Measurements from ENCODE around the gene SMG6.

SMG6 gene

GRCh38 chr17:2041561-2042389 is 261.8 kb downstream of the SMG6 start, which contains the start of gene OVCA2:
Gene OVCA2, plus strand, starts transcription at chr17:2042022. Its CDS starts 26 bp downstream, at chr17:2042048.
- TF ChIP-seq GATA3 (IDR thresholded peaks at IDR 0.05; ENCODE audit: low read depth, low read length), result no peak

GRCh38 chr17:2040942-2041560 is 262.5 kb downstream of the SMG6 start:
- no peak for TF ChIP-seq GATA3 (IDR thresholded peaks at IDR 0.05; ENCODE audit: low read depth, low read length)
- no peak for TF ChIP-seq GATA2 (IDR thresholded peaks at IDR 0.05; ENCODE audit: low read depth, low read length)

GRCh38 chr17:2040219-2040827 is 263.3 kb downstream of the SMG6 start:
- TF ChIP-seq GATA3 (IDR thresholded peaks at IDR 0.05; ENCODE audit: low read depth, low read length) (no peak), GATA2 (IDR thresholded peaks at IDR 0.05; ENCODE audit: low read depth, low read length) (no peak)

DNA sequence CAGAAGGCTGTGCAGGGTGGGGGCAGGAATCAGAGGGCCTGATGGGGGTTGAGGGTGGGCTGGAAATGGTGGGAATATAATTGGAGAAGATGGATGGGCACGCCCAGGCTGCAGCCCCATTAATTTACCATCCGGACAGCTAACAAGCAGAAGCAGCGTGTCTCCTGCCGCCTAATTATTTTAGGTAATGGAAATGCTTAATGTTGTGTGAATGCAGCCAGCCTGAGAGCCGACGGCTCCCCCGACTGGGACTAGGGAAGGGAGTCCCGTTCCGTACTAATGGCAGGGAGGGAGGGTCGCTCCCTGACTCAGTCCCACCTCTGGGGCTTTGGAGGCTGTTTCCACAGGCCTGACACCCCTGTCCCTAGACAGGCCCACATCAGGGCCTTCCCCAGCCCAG is 266.4 kb downstream of the SMG6 start:
- TF ChIP-seq GATA3 (IDR thresholded peaks at IDR 0.05; ENCODE audit: low read depth, low read length), result no peak
- no peak for TF ChIP-seq GATA2 (IDR thresholded peaks at IDR 0.05; ENCODE audit: low read depth, low read length)

GRCh38 chr17:2035541-2036488 is 267.8 kb downstream of the SMG6 start:
- no peak for TF ChIP-seq GATA3 (IDR thresholded peaks at IDR 0.05; ENCODE audit: low read depth, low read length)
- no peak for TF ChIP-seq GATA2 (IDR thresholded peaks at IDR 0.05; ENCODE audit: low read depth, low read length)

- no peak for TF ChIP-seq GATA2 (IDR thresholded peaks at IDR 0.05; ENCODE audit: low read depth, low read length)
- no peak for TF ChIP-seq GATA3 (IDR thresholded peaks at IDR 0.05; ENCODE audit: low read depth, low read length)
Observed at GRCh38 chr17:2034806-2035540, 268.6 kb downstream of the SMG6 start.

DNA sequence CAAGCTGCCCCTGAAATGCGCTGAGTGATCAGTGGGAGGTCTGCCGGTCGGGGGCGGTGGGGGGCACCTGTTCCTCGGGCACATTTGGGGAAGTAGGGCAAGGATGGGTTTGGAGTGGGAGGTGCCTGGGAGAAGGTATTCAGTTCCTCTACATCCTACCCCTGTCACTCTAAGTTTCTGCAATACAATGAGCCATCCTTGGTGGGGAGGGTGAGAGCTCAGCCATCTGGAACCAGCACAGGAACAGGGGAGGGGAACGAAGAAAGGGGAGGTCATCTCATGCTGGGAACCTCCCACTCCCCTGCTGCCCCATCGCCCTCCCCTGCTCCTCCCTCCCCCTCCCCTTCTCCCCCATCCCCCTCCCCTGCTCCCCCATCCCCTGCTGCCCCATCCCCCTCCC is 269.4 kb downstream of the SMG6 start:
- TF ChIP-seq GATA2 (IDR thresholded peaks at IDR 0.05; ENCODE audit: low read depth, low read length), result no peak
- TF ChIP-seq GATA3 (IDR thresholded peaks at IDR 0.05; ENCODE audit: low read depth, low read length), result no peak

- no peak for TF ChIP-seq GATA2 (IDR thresholded peaks at IDR 0.05; ENCODE audit: low read depth, low read length)
- TF ChIP-seq GATA3 (IDR thresholded peaks at IDR 0.05; ENCODE audit: low read depth, low read length), result no peak
Observed at GRCh38 chr17:2033153-2033552, 270.4 kb downstream of the SMG6 start.

- no peak for TF ChIP-seq GATA2 (IDR thresholded peaks at IDR 0.05; ENCODE audit: low read depth, low read length)
- TF ChIP-seq GATA3 (IDR thresholded peaks at IDR 0.05; ENCODE audit: low read depth, low read length), result no peak
Observed at GRCh38 chr17:2030779-2031163, 272.8 kb downstream of the SMG6 start.

DNA sequence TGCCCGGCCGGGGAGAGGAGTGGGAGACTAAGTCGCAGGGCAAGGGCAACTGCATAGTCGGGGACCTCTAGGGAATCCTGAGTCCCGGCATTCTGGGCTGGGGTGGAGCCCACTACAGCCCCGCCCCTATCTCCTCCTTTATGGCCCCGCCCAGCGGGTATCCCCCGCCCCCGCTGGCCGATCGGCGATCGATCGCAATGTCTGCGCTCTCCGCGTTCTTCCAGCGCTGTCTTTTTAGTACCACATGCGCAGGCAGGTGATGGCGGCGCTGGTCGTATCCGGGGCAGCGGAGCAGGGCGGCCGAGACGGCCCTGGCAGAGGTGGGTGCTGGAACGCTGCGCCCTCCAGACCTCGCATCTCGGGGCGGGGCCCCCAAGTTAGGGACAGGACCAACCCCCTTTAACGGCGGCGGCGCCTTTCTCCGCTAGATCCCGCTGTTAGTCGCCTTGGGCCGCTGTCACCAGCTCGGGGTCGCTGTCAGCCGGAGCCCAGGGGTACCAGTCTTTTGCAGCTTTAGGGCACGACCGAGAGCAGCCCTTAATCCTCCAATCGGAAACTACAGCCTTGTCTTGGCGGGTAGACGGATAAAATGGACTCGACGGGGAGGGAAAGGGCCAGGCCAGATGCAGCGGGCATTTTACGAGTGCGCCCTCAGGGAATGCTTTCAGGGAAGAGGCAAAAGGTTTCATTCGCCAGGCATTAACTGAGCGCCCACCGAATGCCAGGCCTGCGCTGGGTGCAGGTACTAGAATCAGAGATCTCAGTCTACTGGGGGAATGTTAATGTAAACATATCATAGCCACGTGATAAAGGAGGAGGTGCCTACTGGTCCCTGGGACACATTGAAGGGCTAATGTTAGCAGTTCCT is 273.4 kb downstream of the SMG6 start, which contains the start of gene DPH1:
Gene DPH1, plus strand, starts transcription at position 243 of the 868 bp plus-strand sequence. Its CDS starts 17 bp downstream, at position 260.
- TF ChIP-seq GATA3 (IDR thresholded peaks at IDR 0.05; ENCODE audit: low read depth, low read length) (no peak), GATA2 (IDR thresholded peaks at IDR 0.05; ENCODE audit: low read depth, low read length) (no peak)

DNA sequence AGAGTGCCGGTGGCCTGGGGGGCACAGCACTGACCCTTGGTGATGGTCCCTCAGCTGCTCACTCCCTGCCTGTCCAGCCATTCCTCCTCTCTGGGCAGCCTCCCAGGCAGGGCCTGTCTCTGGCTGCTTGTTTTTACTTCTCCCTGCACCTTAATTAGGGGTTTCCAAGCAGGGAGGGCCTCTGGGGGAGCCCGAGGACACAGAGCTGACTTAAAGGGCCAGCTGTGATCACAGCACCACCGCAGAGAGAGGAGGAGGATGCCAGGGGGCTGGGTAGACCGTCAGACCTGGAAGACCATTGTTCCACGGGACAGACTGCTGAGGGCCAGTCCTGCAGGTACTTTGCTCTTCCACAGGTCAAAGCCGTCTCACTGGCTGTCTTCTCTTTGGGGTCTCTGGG is 274.8 kb downstream of the SMG6 start:
- TF ChIP-seq GATA2 (IDR thresholded peaks at IDR 0.05; ENCODE audit: low read depth, low read length) (no peak), GATA3 (IDR thresholded peaks at IDR 0.05; ENCODE audit: low read depth, low read length) (no peak)

- TF ChIP-seq GATA2 (IDR thresholded peaks at IDR 0.05; ENCODE audit: low read depth, low read length) (no peak), GATA3 (IDR thresholded peaks at IDR 0.05; ENCODE audit: low read depth, low read length) (no peak)
Observed at GRCh38 chr17:2028234-2028614, 275.4 kb downstream of the SMG6 start.

Data from SH-SY5Y (cell line).